Suprapubic skin (tissue), 4 donors: ENCODE data around the gene SEMA6C. TPM values are rescaled to one million over a fixed set of nuclear protein-coding genes. Genes with fewer than 3 reads are reported as not detected.

Source experiments
- DNase-seq, 2 donors: peaks; one replicate each; pipeline ENCODE4 v3.0.0-alpha.2; 2019; ENCODE audit warnings: low spot score in 2 of 2
- H3K27ac ChIP-seq: fragments of 200-600 bp; sonication (generic); one replicate; pipeline ENCODE4 v1.5.1; 2019
- H3K27me3 ChIP-seq: fragments of 200-600 bp; sonication (generic); one replicate; pipeline ENCODE4 v1.5.1; 2019
- H3K36me3 ChIP-seq: fragments of 200-600 bp; sonication (generic); one replicate; pipeline ENCODE4 v1.5.1; 2019
- H3K4me1 ChIP-seq: fragments of 200-600 bp; sonication (generic); one replicate; pipeline ENCODE4 v1.5.1; 2019
- H3K4me3 ChIP-seq: fragments of 200-600 bp; sonication (generic); one replicate; pipeline ENCODE4 v1.5.1; 2019; ENCODE audit warnings: mild to moderate bottlenecking
- H3K9me3 ChIP-seq: fragments of 200-600 bp; sonication (generic); one replicate; pipeline ENCODE4 v1.5.1; 2019
- CTCF ChIP-seq, 2 donors: fragments of 200-600 bp in 1 of 2; fragments of 450-650 bp in 1 of 2; sonication (generic) in 1 of 2; IDR thresholded peaks; one replicate each; pipeline ENCODE4 v1.5.1; 2016 to 2019; ENCODE audit warnings: antibody characterized with exemption in 2 of 2, mild to moderate bottlenecking in 1 of 2, moderate library complexity in 1 of 2
- EP300 ChIP-seq: sonication (generic); formaldehyde crosslinking; IDR thresholded peaks from one replicate; pipeline ENCODE4 v1.6.1; 2017; ENCODE audit warnings: antibody characterized with exemption
- POLR2A ChIP-seq, 2 donors: fragments of 450-650 bp; IDR thresholded peaks; one replicate each; pipeline ENCODE4 v1.6.1; 2017; ENCODE audit warnings: antibody characterized with exemption in 2 of 2, mild to moderate bottlenecking in 2 of 2, moderate library complexity in 2 of 2
- POLR2AphosphoS5 ChIP-seq, 3 donors: sonication (generic); formaldehyde crosslinking; IDR thresholded peaks; one replicate each; pipeline ENCODE4 v1.6.1; 2017; ENCODE audit warnings: antibody characterized with exemption in 3 of 3
- WGBS: methylation state at CpG from one replicate; pipeline ENCODE4 v1.1.5; 2018; 5-methylcytosine and 5-hydroxymethylcytosine counted together
- total RNA-seq, 4 donors: library from RNA; depleted of rRNA; stranded (reverse); fragments of >200 nt; gene quantifications; one replicate each; pipeline ENCODE4 v1.1.0, GENCODE V29; 2016

Gene SEMA6C
- total RNA-seq, 4 donors from 2014 or later, result 5.5 to 19.0 (median 14.9) TPM

- H3K4me3 ChIP-seq, result peak overlapping the region; percentile 41
- DNase-seq, result peak in 1 of 2 donors; percentile 74
- TF ChIP-seq POLR2A (IDR thresholded peaks at IDR 0.05), result no peak
- TF ChIP-seq POLR2AphosphoS5 (IDR thresholded peaks at IDR 0.05), result no peak
- H3K27me3 ChIP-seq, result no peaks in the 10 kb centered on the region
- no peak overlapping the region for H3K27ac ChIP-seq
- peaks cover 13% of the 10 kb centered on the region for H3K4me1 ChIP-seq
- peaks cover 31% of the 10 kb centered on the region for H3K36me3 ChIP-seq
- H3K9me3 ChIP-seq, result no peaks in the 10 kb centered on the region
- 71% methylated on average over 37 of the region's 65 CpGs for WGBS
Measured at GRCh38 chr1:151133018-151133806, 13.2 kb downstream of the SEMA6C start.

GRCh38 chr1:151132335-151133017 lies 14.0 kb downstream of the SEMA6C start:
- Histone ChIP-seq H3K4me1 (peaks cover 13% of the 10 kb centered on the region), H3K27ac (no peak overlapping the region), H3K36me3 (peaks cover 23% of the 10 kb centered on the region), H3K9me3 (no peaks in the 10 kb centered on the region), H3K4me3 (peak overlapping the region; percentile 41), H3K27me3 (no peaks in the 10 kb centered on the region)
- peak in 1 of 2 donors; percentile 65 for DNase-seq
- 52% methylated on average over 23 of the region's 74 CpGs for WGBS
- TF ChIP-seq POLR2A (IDR thresholded peaks at IDR 0.05) (no peak), POLR2AphosphoS5 (IDR thresholded peaks at IDR 0.05) (no peak), CTCF (IDR thresholded peaks at IDR 0.05) (no peak), EP300 (no peak)

GRCh38 chr1:151131701-151132334 lies 14.6 kb downstream of the SEMA6C start:
- Histone ChIP-seq H3K4me3 (peak overlapping the region; percentile 41), H3K36me3 (peaks cover 21% of the 10 kb centered on the region), H3K27ac (peak overlapping the region; percentile 47), H3K27me3 (no peaks in the 10 kb centered on the region), H3K9me3 (no peaks in the 10 kb centered on the region), H3K4me1 (peaks cover 13% of the 10 kb centered on the region)
- peak in 1 of 2 donors; percentile 77 for DNase-seq
- TF ChIP-seq CTCF (IDR thresholded peaks at IDR 0.05) (no peak), POLR2A (IDR thresholded peaks at IDR 0.05) (no peak), EP300 (no peak), POLR2AphosphoS5 (IDR thresholded peaks at IDR 0.05) (no peak)
- 33% methylated on average over 39 of the region's 39 CpGs for WGBS

GRCh38 chr1:151130987-151131586 lies 15.3 kb downstream of the SEMA6C start:
- Histone ChIP-seq H3K27me3 (no peaks in the 10 kb centered on the region), H3K27ac (peak overlapping the region; percentile 47), H3K4me1 (peaks cover 13% of the 10 kb centered on the region), H3K4me3 (peak overlapping the region; percentile 41), H3K36me3 (peaks cover 14% of the 10 kb centered on the region), H3K9me3 (no peaks in the 10 kb centered on the region)
- TF ChIP-seq POLR2AphosphoS5 (IDR thresholded peaks at IDR 0.05) (peak in 1 of 3 donors; percentile 31), POLR2A (IDR thresholded peaks at IDR 0.05) (no peak)
- DNase-seq, result peak; percentile 92
- 12% methylated on average over 26 of the region's 45 CpGs for WGBS

- Histone ChIP-seq H3K36me3 (peaks cover 3% of the 10 kb centered on the region), H3K9me3 (no peaks in the 10 kb centered on the region), H3K27ac (no peak overlapping the region), H3K27me3 (no peaks in the 10 kb centered on the region), H3K4me3 (no peak overlapping the region), H3K4me1 (peaks cover 13% of the 10 kb centered on the region)
- TF ChIP-seq EP300 (no peak), POLR2A (IDR thresholded peaks at IDR 0.05) (no peak), POLR2AphosphoS5 (IDR thresholded peaks at IDR 0.05) (no peak), CTCF (IDR thresholded peaks at IDR 0.05) (no peak)
- WGBS, result 83% methylated on average over 6 of the region's 6 CpGs
- no peak for DNase-seq
Measured at GRCh38 chr1:151128800-151129199, 17.6 kb downstream of the SEMA6C start.
